ENCODE measurements around the gene PMEPA1. TPM values are rescaled to one million over a fixed set of nuclear protein-coding genes. Genes with fewer than 3 reads are reported as not detected.
A peak's percentile ranks its signal among the peaks of the same experiment; 100 is the strongest.

Gene PMEPA1
- polyA plus RNA-seq, 2 of the 4 experiments (the other 2 are of a cell fraction) = 131 to 147 TPM

GRCh38 chr20:57685146-57685758 is 24.6 kb downstream of the PMEPA1 start:
- Histone ChIP-seq H3K4me2 (peak overlapping the region; percentile 29; the same call in 2 of the 3 replicates), H3K4me1 (peaks cover 100% of the 10 kb centered on the region), H3K4me3 (no peak overlapping the region), H3K9me3 (no peaks in the 10 kb centered on the region), H3K27ac (peak overlapping the region in 1 of 2 experiments; percentile 97; a peak in 3 of 6 replicates)
- TF ChIP-seq ZNF302 (CRISPR knock-in tag; IDR thresholded peaks at IDR 0.05) = no peak
- no peak for TF ChIP-seq MAFK (IDR thresholded peaks at IDR 0.05; ENCODE audit: partially characterized antibody)
- no peak for TF ChIP-seq EP300 (IDR thresholded peaks at IDR 0.05)
- FAIRE-seq (no peak), ATAC-seq (no peak), DNase-seq (ENCODE audit: low read depth in 1 of 2, low spot score in 1 of 2) (no peak)
- CTCF ChIA-PET = interaction anchor here (1.0 to 1.2 kb wide), 3 partner anchors 63 to 524 kb away, joined by 3 to 4 read pairs (median 3); no protein-coding TSS in a partner anchor
- 81% methylated on average over 21 of the region's 21 CpGs for WGBS (ENCODE audit: missing lambda C conversion rate)
- POLR2A ChIA-PET = interaction anchor here (1.1 kb wide), 1 partner anchor 63 kb away, joined by 3 read pairs; no protein-coding TSS in a partner anchor

- WGBS (ENCODE audit: missing lambda C conversion rate) = 67% methylated on average over 5 of the region's 5 CpGs
- ATAC-seq = no peak
- no peak for DNase-seq (ENCODE audit: low read depth in 1 of 2, low spot score in 1 of 2)
- Histone ChIP-seq H3K27ac (peak overlapping the region in 1 of 2 experiments; percentile 97; a peak in 2 of 6 replicates), H3K9me3 (no peaks in the 10 kb centered on the region), H3K4me2 (peak overlapping the region; percentile 4; the same call in 1 of the 3 replicates), H3K4me1 (peaks cover 100% of the 10 kb centered on the region), H3K4me3 (no peak overlapping the region)
- FAIRE-seq = no peak
- TF ChIP-seq HOXB13 (CRISPR knock-in tag; IDR thresholded peaks at IDR 0.05; ENCODE audit: low read depth) = no peak
- TF ChIP-seq SMC3 (IDR thresholded peaks at IDR 0.05) = no peak
- no peak for TF ChIP-seq CHD2 (IDR thresholded peaks at IDR 0.05; ENCODE audit: low read length, partially characterized antibody)
- POLR2A ChIA-PET = no interaction called here
- CTCF ChIA-PET = interaction anchor here (0.8 to 1.0 kb wide), 4 partner anchors 10 to 525 kb away, joined by 3 to 4 read pairs (median 3); no protein-coding TSS in a partner anchor
Measured at GRCh38 chr20:57684808-57685140, 25.0 kb downstream of the PMEPA1 start.

- peaks cover 100% of the 10 kb centered on the region for H3K4me1 ChIP-seq
- CTCF ChIA-PET = interaction anchor here (0.6 to 3.4 kb wide), 8 partner anchors 10 to 525 kb away, joined by 3 to 13 read pairs (median 3); no protein-coding TSS in a partner anchor
- no peak overlapping the region for H3K4me3 ChIP-seq
- H3K4me2 ChIP-seq = no peak overlapping the region; the same call in 2 of the 3 replicates
- FAIRE-seq (no peak), DNase-seq (ENCODE audit: low read depth in 1 of 2, low spot score in 1 of 2) (no peak), ATAC-seq (no peak)
- 91% methylated on average over 26 of the region's 26 CpGs for WGBS (ENCODE audit: missing lambda C conversion rate)
- POLR2A ChIA-PET = no interaction called here
- H3K27ac ChIP-seq = peak overlapping the region in 1 of 2 experiments; percentile 97; a peak in 2 of 6 replicates
- no peaks in the 10 kb centered on the region for H3K9me3 ChIP-seq
- TF ChIP-seq MYC (IDR thresholded peaks at IDR 0.05; ENCODE audit: borderline replicate concordance, low read length) = no peak
- no peak for TF ChIP-seq PHF8 (IDR thresholded peaks at IDR 0.05; ENCODE audit: borderline replicate concordance, low read depth)
- no peak for TF ChIP-seq EHMT2 (IDR thresholded peaks at IDR 0.05; ENCODE audit: low read depth)
- no peak for TF ChIP-seq KDM5A (IDR thresholded peaks at IDR 0.05)
- TF ChIP-seq RAD21 (conservative IDR thresholded peaks at IDR 0.05 in 1 of 2, IDR thresholded peaks at IDR 0.05 in 1 of 2) = no peak
- TF ChIP-seq ESRRA (IDR thresholded peaks at IDR 0.05; ENCODE audit: borderline replicate concordance, low read length) = no peak
- TF ChIP-seq NFE2L2 (conservative IDR thresholded peaks at IDR 0.05; ENCODE audit: low read length) = no peak
- TF ChIP-seq GATA3 (IDR thresholded peaks at IDR 0.05; ENCODE audit: borderline replicate concordance) = no peak
- no peak for TF ChIP-seq USF2 (IDR thresholded peaks at IDR 0.05)
- no peak for TF ChIP-seq PBX3 (IDR thresholded peaks at IDR 0.05)
- no peak for TF ChIP-seq MAZ (IDR thresholded peaks at IDR 0.05; ENCODE audit: borderline replicate concordance, low read depth, low read length)
- no peak for TF ChIP-seq CTCF (IDR thresholded peaks at IDR 0.05)
- no peak for TF ChIP-seq REST (IDR thresholded peaks at IDR 0.05)
- no peak for TF ChIP-seq MAX (IDR thresholded peaks at IDR 0.05)
- TF ChIP-seq NPAS2 (CRISPR knock-in tag; IDR thresholded peaks at IDR 0.05; ENCODE audit: borderline replicate concordance) = no peak
- TF ChIP-seq FOSB (CRISPR knock-in tag; IDR thresholded peaks at IDR 0.05) = no peak
- no peak for TF ChIP-seq EHF (CRISPR knock-in tag; IDR thresholded peaks at IDR 0.05)
- no peak for TF ChIP-seq HDAC2 (IDR thresholded peaks at IDR 0.05)
Measured at GRCh38 chr20:57683881-57684807, 25.7 kb downstream of the PMEPA1 start.

All from A549 (cell line).